HFFc6 (cell line): ENCODE results near the gene PNLIPRP1. TPM values are rescaled to one million over a fixed set of nuclear protein-coding genes. Genes with fewer than 3 reads are reported as not detected.

Experiments used
- DNase-seq: peaks from one replicate; pipeline ENCODE4 v3.0.0-alpha.2; 2018
- H3K27ac Mint-ChIP-seq: 2 replicates; pipeline ENCODE4 v1.8.0; 2020; ENCODE audit warnings: mild to moderate bottlenecking, mixed read lengths
- H3K27me3 Mint-ChIP-seq: 2 replicates; pipeline ENCODE4 v1.8.0; 2021; ENCODE audit warnings: mild to moderate bottlenecking, moderate library complexity, mixed read lengths; ENCODE audit not compliant: insufficient read depth
- H3K36me3 Mint-ChIP-seq: 2 replicates; pipeline ENCODE4 v1.8.0; 2021; ENCODE audit warnings: low read depth, mixed read lengths
- H3K4me1 Mint-ChIP-seq: 2 replicates; pipeline ENCODE4 v1.8.0; 2020; ENCODE audit warnings: low read depth, mixed read lengths
- H3K4me3 Mint-ChIP-seq: 2 replicates; pipeline ENCODE4 v1.8.0; 2020; ENCODE audit warnings: mild to moderate bottlenecking, moderate library complexity, mixed read lengths
- H3K9me3 Mint-ChIP-seq: 2 replicates; pipeline ENCODE4 v1.8.0; 2020; ENCODE audit warnings: mild to moderate bottlenecking, mixed read lengths
- CTCF ChIP-seq: fragments of 200-600 bp; sonication (generic); IDR thresholded peaks from 2 replicates; pipeline ENCODE4 v1.5.0; 2021; ENCODE audit warnings: antibody characterized with exemption, mild to moderate bottlenecking
- total RNA-seq, 6 experiments: library from RNA; stranded (reverse); fragmentation: NEBNext Ultra II Directional; extraction: Animal tissue kit (Norgen Biotek cat#: 25700); gene quantifications; 2 replicates in 1 of 6; 3 replicates in 5 of 6; pipeline ENCODE4 v1.2.3, GENCODE V29; 2021

The PNLIPRP1 gene
- total RNA-seq, 6 experiments from 2014 or later: not detected

- Mint-ChIP-seq H3K9me3 (peaks cover 9% of the 10 kb centered on the region), H3K4me3 (no peak overlapping the region), H3K27ac (no peak overlapping the region), H3K27me3 (no peaks in the 10 kb centered on the region), H3K4me1 (no peaks in the 10 kb centered on the region), H3K36me3 (no peaks in the 10 kb centered on the region)
- DNase-seq: no peak
- no peak for TF ChIP-seq CTCF
Observed at GRCh38 chr10:116553378-116553980, 37.3 kb upstream of the PNLIPRP1 start.

GRCh38 chr10:116554628-116555027, 36.1 kb upstream of the PNLIPRP1 start:
- no peak for TF ChIP-seq CTCF
- no peaks in the 10 kb centered on the region for H3K27me3 Mint-ChIP-seq
- no peaks in the 10 kb centered on the region for H3K4me1 Mint-ChIP-seq
- no peak overlapping the region for H3K27ac Mint-ChIP-seq
- no peaks in the 10 kb centered on the region for H3K36me3 Mint-ChIP-seq
- no peak overlapping the region for H3K4me3 Mint-ChIP-seq
- no peak for DNase-seq
- peaks cover 9% of the 10 kb centered on the region for H3K9me3 Mint-ChIP-seq

GRCh38 chr10:116555880-116556279, 34.9 kb upstream of the PNLIPRP1 start:
- no peaks in the 10 kb centered on the region for H3K4me1 Mint-ChIP-seq
- no peak for TF ChIP-seq CTCF
- H3K27ac Mint-ChIP-seq: no peak overlapping the region
- H3K4me3 Mint-ChIP-seq: no peak overlapping the region
- no peak for DNase-seq
- no peaks in the 10 kb centered on the region for H3K36me3 Mint-ChIP-seq
- H3K27me3 Mint-ChIP-seq: no peaks in the 10 kb centered on the region
- H3K9me3 Mint-ChIP-seq: peaks cover 9% of the 10 kb centered on the region

GRCh38 chr10:116557305-116557880, 33.4 kb upstream of the PNLIPRP1 start:
- no peak for TF ChIP-seq CTCF
- H3K27ac Mint-ChIP-seq: no peak overlapping the region
- no peak for DNase-seq
- no peaks in the 10 kb centered on the region for H3K27me3 Mint-ChIP-seq
- no peaks in the 10 kb centered on the region for H3K36me3 Mint-ChIP-seq
- peaks cover 7% of the 10 kb centered on the region; the same call in 1 of the 2 replicates for H3K9me3 Mint-ChIP-seq
- H3K4me1 Mint-ChIP-seq: no peaks in the 10 kb centered on the region
- no peak overlapping the region for H3K4me3 Mint-ChIP-seq

GRCh38 chr10:116565534-116565933, 25.2 kb upstream of the PNLIPRP1 start:
- H3K9me3 Mint-ChIP-seq: peaks cover 32% of the 10 kb centered on the region
- no peak overlapping the region for H3K4me3 Mint-ChIP-seq
- H3K4me1 Mint-ChIP-seq: no peaks in the 10 kb centered on the region
- H3K36me3 Mint-ChIP-seq: no peaks in the 10 kb centered on the region
- TF ChIP-seq CTCF: no peak
- no peak for DNase-seq
- no peaks in the 10 kb centered on the region; the same call in 1 of the 2 replicates for H3K27me3 Mint-ChIP-seq
- no peak overlapping the region for H3K27ac Mint-ChIP-seq
